ENCODE measurements around the gene USP21. TPM values are rescaled to one million over a fixed set of nuclear protein-coding genes. Genes with fewer than 3 reads are reported as not detected.

Gene USP21
- total and polyA plus RNA-seq, 9 of the 15 experiments (the other 6 are each of a cell fraction or from before 2014, with no cell fraction given), result 4.9 to 52.4 (median 21.6) TPM

DNA sequence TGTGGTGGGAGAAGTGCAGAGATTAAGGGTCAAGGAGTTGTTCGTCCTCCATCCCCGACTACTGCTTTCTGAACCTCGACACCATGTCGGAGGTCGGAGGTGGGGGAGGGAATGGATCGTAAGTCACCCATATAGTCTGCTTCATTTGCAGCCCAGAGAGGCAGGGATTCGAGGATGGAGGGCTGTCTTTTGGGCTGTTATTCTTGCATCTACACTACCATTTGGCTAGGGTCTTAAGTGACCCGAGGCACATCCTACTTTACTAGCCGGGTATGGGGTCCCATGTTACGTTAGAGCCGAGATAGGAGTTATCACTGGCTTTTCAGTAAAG lies 578 bp downstream of the USP21 start (continued):
- TF ChIP-seq, protein P1, sequence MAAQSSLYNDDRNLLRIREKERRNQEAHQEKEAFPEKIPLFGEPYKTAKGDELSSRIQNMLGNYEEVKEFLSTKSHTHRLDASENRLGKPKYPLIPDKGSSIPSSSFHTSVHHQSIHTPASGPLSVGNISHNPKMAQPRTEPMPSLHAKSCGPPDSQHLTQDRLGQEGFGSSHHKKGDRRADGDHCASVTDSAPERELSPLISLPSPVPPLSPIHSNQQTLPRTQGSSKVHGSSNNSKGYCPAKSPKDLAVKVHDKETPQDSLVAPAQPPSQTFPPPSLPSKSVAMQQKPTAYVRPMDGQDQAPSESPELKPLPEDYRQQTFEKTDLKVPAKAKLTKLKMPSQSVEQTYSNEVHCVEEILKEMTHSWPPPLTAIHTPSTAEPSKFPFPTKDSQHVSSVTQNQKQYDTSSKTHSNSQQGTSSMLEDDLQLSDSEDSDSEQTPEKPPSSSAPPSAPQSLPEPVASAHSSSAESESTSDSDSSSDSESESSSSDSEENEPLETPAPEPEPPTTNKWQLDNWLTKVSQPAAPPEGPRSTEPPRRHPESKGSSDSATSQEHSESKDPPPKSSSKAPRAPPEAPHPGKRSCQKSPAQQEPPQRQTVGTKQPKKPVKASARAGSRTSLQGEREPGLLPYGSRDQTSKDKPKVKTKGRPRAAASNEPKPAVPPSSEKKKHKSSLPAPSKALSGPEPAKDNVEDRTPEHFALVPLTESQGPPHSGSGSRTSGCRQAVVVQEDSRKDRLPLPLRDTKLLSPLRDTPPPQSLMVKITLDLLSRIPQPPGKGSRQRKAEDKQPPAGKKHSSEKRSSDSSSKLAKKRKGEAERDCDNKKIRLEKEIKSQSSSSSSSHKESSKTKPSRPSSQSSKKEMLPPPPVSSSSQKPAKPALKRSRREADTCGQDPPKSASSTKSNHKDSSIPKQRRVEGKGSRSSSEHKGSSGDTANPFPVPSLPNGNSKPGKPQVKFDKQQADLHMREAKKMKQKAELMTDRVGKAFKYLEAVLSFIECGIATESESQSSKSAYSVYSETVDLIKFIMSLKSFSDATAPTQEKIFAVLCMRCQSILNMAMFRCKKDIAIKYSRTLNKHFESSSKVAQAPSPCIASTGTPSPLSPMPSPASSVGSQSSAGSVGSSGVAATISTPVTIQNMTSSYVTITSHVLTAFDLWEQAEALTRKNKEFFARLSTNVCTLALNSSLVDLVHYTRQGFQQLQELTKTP (IDR thresholded peaks at IDR 0.05; ENCODE audit: low read depth in 1 of 2, partially characterized antibody in 2 of 2), result no peak

DNA sequence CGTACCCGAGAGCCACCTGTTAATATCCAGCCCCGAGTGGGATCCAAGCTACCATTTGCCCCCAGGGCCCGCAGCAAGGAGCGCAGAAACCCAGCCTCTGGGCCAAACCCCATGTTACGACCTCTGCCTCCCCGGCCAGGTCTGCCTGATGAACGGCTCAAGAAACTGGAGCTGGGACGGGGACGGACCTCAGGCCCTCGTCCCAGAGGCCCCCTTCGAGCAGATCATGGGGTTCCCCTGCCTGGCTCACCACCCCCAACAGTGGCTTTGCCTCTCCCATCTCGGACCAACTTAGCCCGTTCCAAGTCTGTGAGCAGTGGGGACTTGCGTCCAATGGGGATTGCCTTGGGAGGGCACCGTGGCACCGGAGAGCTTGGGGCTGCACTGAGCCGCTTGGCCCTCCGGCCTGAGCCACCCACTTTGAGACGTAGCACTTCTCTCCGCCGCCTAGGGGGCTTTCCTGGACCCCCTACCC lies 1.4 kb downstream of the USP21 start:
- BruUV-seq (replicated peaks), result no TSS peak
- ATAC-seq (no peak), DNase-seq (ENCODE audit: extremely low read depth in 1 of 4, low spot score in 3 of 4) (no peak), FAIRE-seq (no peak)
- Histone ChIP-seq H3K4me1 (replicated peaks in 1 of 2; ENCODE audit: control insufficient read depth in 2 of 2, insufficient read depth in 2 of 2, low read length in 2 of 2) (peaks cover 60 to 63% of the 10 kb centered on the region in 2 experiments), H3K27me3 (ENCODE audit: control insufficient read depth in 2 of 2, insufficient read depth in 2 of 2, low read length in 2 of 2) (no peaks in the 10 kb centered on the region), H3K27ac (ENCODE audit: extremely low read depth, low read depth, low read length) (peak overlapping the region; percentile 78; the same call in 2 of the 3 replicates), H3K79me2 (ENCODE audit: control insufficient read depth, insufficient read depth, low read length) (peaks cover 58% of the 10 kb centered on the region), H3K9ac (ENCODE audit: insufficient read depth in 1 of 2, low read depth in 2 of 2, low read length in 2 of 2) (peak overlapping the region; percentile 65 to 88), H3K36me3 (ENCODE audit: control insufficient read depth, insufficient read depth, low read length) (peaks cover 69% of the 10 kb centered on the region), H4K20me1 (replicated peaks; ENCODE audit: control insufficient read depth, insufficient read depth, low read length) (no peaks in the 10 kb centered on the region), H2AFZ (ENCODE audit: low read depth, low read length) (no peak overlapping the region), H3K9me1 (ENCODE audit: control insufficient read depth, insufficient read depth, low read length) (no peaks in the 10 kb centered on the region), H3K4me3 (peak overlapping the region; percentile 75; the same call in 1 of the 2 replicates), H3K9me3 (replicated peaks; ENCODE audit: control insufficient read depth, insufficient read depth, low read depth, low read length) (no peaks in the 10 kb centered on the region), H3K4me2 (ENCODE audit: insufficient read depth, low read length) (peak overlapping the region; percentile 95)
- ChIA-PET POLR2A (interaction anchor here (1.1 to 1.7 kb wide), 3 partner anchors 13 to 141 kb away, joined by 3 to 4 read pairs (median 4); no protein-coding TSS in a partner anchor), CTCF (ENCODE audit: low intra/inter-chr PET ratio) (no interaction called here)
- intact Hi-C loops (cut with micrococcal nuclease) (no loop called here), in situ Hi-C loops (cut with MboI) (no loop called here)
- 90% methylated on average over 18 of the region's 22 CpGs for WGBS (ENCODE audit: insufficient coverage, low coverage, missing lambda C conversion rate)
- TF ChIP-seq, protein P2, sequence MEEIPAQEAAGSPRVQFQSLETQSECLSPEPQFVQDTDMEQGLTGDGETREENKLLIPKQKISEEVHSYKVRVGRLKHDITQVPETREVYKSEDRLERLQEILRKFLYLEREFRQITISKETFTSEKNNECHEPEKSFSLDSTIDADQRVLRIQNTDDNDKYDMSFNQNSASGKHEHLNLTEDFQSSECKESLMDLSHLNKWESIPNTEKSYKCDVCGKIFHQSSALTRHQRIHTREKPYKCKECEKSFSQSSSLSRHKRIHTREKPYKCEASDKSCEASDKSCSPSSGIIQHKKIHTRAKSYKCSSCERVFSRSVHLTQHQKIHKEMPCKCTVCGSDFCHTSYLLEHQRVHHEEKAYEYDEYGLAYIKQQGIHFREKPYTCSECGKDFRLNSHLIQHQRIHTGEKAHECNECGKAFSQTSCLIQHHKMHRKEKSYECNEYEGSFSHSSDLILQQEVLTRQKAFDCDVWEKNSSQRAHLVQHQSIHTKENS (CRISPR knock-in tag; IDR thresholded peaks at IDR 0.05), result no peak
- no peak for TF ChIP-seq MAFG (tag; conservative IDR thresholded peaks at IDR 0.05)
- TF ChIP-seq NONO (IDR thresholded peaks at IDR 0.05; ENCODE audit: low read depth in 2 of 2, low read length in 1 of 2), result peak in 1 of 2 experiments; percentile 92; a peak in 2 of 4 replicates
- TF ChIP-seq CTBP1 (IDR thresholded peaks at IDR 0.05; ENCODE audit: borderline replicate concordance), result no peak
- TF ChIP-seq SREBF1 (IDR thresholded peaks at IDR 0.05; ENCODE audit: borderline replicate concordance, low read depth, low read length), result no peak
- no peak for TF ChIP-seq PTRF (tag; IDR thresholded peaks at IDR 0.05)
- TF ChIP-seq DIDO1 (tag; IDR thresholded peaks at IDR 0.05; ENCODE audit: low read depth), result no peak
- TF ChIP-seq KAT8 (IDR thresholded peaks at IDR 0.05; ENCODE audit: low read depth), result no peak
- no peak for TF ChIP-seq L3MBTL2 (IDR thresholded peaks at IDR 0.05)
- no peak for TF ChIP-seq RBM22 (IDR thresholded peaks at IDR 0.05; ENCODE audit: low read depth, low read length, poor library complexity, severe bottlenecking)
- no peak for TF ChIP-seq MECOM (CRISPR knock-in tag; IDR thresholded peaks at IDR 0.05)
- 0 out of 2 replicates have a peak, but pooled peaks have one; percentile 12 for TF ChIP-seq STAG1 (CRISPR knock-in tag; IDR thresholded peaks at IDR 0.05; ENCODE audit: borderline replicate concordance)
- TF ChIP-seq, protein P3, sequence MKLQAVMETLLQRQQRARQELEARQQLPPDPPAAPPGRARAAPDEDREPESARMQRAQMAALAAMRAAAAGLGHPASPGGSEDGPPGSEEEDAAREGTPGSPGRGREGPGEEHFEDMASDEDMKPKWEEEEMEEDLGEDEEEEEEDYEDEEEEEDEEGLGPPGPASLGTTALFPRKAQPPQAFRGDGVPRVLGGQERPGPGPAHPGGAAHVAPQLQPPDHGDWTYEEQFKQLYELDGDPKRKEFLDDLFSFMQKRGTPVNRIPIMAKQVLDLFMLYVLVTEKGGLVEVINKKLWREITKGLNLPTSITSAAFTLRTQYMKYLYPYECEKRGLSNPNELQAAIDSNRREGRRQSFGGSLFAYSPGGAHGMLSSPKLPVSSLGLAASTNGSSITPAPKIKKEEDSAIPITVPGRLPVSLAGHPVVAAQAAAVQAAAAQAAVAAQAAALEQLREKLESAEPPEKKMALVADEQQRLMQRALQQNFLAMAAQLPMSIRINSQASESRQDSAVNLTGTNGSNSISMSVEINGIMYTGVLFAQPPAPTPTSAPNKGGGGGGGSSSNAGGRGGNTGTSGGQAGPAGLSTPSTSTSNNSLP (IDR thresholded peaks at IDR 0.05; ENCODE audit: borderline replicate concordance, low read depth, low read length), result no peak
